HG03432 (cell line): ENCODE data around the gene SEC63.
"Not testable (repeated sequence)": the region's sequence is repeated elsewhere in the genome, so short reads cannot be mapped to it uniquely, and the experiment has no call there.

Experiments
- ATAC-seq: cut with Tn5 transposase; IDR thresholded peaks from one replicate; pipeline ENCODE4 v1.9.1; 2021; ENCODE audit warnings: mild to moderate bottlenecking, moderate library complexity; ENCODE audit not compliant: unreplicated experiment

SEC63 gene

DNA sequence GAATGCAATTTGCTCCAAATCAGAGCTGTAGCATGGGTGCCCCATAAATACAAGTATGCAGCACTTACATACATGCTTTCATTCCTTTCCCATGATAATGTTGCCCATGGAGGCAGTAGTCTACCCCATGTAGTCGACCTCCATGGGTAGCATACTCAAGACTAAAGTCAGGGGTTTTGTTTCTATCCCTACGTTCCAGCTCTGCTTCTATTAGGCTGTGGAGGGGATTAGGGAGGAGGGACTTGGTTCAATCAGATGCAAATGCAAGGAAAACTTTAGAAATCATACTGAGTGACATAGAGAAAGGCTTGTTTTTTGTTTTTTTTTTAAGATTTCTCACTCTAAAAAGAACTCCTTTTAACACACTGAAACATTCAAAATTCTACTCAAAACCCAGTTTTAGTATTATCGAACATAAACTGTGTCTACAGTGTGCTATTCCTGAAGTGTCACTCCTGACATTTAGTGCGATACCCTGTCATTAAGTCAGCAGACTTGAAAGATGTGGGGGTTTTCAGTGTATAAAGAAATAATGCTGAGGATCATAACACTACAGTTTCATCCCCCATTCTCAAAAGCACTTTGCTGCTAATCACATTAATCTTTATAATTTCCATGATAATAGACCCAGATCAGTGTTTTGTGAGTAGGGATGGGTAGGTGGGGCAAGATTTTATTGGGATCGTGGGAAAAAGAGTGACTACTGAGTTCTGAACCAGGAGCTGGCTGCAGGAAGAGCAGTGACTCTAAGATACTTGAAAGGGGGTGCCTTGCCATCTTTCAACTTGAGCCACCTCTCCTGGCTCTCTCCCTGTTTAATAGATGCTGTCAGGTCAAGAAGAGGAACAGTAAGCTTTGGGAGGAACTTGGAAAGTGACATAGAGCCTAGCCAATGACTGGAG lies 93.5 kb downstream of the SEC63 start:
- no peak for ATAC-seq

DNA sequence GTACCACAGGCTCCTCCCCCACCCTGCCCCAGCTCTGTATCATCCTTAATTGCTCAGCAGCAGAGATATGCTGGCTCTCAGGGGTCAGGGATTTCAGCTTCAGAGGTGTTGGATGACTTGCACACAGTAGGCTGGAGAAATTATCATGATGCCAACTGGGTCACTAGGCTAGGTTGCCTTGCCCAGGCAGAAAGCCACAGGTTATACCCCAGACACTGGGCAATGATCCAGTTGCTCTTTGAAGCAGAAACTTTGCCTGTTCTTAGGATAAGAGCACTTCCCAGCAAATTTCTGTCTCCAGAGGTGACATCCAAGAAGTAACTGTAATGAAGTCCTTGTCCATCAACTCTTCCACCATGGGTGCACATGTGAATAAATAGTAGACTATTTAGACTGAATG lies 95.6 kb downstream of the SEC63 start:
- no peak for ATAC-seq

DNA sequence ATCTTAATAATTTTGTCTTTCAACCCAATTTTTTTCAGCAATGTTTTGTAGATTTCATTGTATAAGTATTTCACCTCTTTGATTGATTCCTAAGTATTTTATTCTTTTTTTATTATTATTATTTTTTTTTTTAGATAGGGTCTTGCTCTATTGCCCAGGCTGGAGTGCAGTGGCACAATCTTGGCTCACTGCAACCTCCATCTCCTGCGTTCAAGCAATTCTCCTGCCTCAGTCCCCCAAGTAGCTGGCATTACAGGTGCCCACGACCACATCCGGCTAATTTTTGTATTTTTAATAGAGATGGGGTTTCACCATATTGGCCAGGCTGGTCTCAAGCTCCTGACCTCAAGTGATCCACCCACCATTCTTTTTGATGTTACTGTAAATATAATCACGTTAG lies 97.0 kb downstream of the SEC63 start:
- ATAC-seq, result not testable (repeated sequence)

DNA sequence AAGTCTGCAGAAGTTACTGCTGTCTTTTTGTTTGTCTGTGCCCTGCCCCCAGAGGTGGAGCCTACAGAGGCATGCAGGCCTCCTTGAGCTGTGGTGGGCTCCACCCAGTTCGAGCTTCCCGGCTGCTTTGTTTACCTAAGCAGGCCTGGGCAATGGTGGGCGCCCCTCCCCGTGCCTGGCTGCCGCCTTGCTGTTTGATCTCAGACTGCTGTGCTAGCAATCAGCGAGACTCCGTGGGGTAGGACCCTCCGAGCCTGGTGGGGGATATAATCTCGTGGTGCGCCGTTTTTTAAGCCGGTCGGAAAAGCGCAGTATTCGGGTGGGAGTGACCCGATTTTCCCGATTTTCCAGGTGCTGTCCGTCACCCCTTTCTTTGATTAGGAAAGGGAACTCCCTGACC lies 97.9 kb downstream of the SEC63 start:
- not testable (repeated sequence) for ATAC-seq

DNA sequence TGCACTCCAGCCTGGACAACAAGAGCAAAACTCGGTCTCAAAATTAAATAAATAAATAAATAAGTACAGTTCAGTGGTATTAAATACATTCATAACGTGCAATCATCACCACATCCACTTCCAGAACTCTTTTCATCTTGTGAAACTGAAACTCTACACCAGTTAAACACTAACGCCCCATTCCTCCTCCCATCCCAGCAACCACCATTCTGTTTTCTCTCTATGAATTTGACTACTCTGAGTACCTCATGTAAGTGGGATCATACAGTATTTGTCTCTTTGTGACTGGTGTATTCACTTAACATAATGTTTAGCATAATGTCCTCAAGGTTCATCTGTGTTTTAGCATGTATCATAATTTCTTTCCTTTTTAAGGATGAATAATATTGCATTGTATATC lies 104.8 kb downstream of the SEC63 start:
- ATAC-seq, result no peak

DNA sequence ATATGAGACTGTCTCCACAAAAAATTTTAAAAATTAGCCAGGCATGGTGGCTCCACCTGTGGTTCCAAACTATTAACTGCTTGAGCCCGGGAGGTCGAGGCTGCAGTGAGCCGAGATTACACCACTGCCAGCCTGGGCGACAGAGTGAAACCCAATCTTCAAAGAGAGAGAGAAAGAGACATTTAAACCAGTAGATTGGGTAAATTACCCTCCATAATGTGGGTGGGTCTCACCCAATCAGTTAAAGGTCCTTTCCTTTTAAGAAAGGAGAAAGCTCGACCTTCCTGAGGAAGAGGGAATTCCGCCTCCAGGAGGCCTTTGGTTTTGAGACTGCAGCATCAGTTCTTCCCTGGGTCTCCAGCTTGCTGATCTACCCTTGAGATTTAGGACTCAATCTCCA lies 108.7 kb downstream of the SEC63 start:
- no peak for ATAC-seq

DNA sequence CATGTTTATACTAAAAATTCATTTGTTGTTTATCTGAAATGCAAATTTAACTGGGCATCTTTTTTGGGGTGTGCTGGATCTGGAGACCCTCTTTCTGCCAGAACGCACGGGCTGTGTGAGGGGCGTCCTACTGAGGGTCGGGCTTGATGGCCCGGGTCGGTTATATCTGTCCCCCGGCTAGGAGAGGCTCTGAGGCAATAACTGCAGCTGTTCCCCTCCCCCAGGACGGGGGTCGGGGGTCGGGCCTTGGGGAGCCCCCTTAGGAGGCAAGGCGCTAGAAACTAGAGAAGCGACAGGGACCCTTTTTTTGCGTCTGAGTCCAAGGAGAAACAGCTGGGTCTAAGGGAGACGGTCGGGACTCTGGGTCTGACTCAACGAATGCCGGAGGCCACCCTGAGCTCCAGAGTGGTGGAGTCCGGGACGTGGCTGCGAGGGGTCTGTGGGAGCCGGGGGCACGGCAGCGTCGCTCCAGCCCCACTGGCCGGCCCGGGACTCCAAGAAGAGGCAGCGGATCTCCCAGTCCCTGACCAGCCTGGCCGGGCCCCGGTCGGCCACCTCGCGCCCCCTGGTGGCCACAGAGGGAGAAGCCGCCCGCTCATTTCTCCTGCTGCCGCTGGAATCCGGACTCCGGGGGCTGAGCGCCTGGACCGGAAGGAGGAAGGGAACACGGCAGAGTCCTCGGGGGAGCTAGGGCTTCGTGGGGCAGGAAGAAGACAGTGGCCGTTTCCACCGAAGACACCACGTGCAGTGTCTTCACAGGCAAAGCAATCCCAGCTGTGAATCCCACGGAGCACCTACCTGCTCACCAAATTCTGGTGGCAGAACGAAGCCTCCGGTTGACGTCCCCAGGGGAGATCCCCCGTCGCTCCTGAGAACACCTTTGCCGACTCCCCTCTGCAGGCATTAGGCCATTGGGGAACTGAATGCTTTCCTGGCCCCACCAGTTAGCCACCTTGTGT lies 109.9 kb downstream of the SEC63 start:
- peak; percentile 86 for ATAC-seq

DNA sequence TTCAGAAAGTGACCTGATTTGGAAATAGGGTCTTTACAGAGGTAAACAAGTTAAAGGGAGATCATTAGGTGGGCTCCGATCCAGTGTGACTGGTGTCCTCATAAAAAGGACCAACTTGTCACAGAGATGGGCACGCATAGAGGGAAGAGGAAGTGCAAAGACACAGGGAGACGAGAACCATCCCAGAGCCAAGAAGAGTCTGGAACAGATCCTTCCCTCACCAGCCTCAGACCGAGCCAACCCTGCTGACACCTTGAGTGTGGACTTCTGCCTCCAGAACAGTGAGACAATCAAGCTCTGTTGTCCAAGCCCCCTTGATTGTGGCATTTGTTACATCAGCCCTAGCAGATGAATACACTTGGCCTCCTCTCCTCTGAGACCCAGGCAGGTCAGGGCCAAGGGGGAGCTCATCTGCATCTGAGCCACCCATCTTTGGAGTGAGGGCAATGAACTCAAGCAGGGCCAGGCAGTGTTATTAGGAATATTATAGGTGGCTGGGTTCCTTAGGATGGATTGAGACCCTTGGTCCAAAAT lies 111.7 kb downstream of the SEC63 start:
- ATAC-seq, result no peak

DNA sequence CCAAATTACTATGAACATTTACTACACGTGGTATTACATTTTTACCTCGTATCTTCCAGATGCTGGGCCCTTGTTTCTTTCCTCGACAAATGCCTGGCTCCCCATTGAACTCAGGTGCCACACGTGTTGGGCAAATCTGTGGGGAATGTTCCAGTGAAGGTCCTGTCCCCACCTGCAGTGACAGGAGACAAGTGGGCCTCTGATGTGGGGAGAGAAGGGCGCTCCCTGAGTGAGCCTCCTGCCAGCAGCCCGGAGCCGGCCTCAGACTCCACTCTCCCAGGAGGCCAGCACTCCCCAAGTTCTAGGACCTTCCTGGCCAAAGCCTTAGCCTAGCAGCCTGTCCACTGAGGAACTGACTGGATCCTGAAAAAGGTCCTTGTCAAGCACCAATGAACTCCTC lies 112.2 kb downstream of the SEC63 start:
- ATAC-seq, result no peak

DNA sequence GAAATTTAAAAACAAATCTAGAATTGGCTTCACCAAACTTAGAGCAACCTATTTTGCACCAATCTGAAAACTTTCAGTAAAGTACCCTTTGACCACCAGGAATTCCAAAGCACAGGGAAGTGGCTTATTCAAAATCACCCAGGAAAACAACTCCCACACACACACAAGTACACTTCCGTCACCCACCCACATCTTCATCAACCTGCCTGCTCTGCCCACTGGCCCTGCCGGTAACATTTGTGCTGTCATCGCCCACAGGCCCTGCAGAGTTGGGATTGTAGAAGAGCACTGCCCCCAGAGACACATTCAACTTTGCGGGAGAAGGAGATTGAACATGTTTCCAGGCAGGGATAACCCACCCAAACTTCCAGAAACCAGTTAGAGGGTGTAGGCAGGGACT lies 114.6 kb downstream of the SEC63 start:
- ATAC-seq, result no peak

DNA sequence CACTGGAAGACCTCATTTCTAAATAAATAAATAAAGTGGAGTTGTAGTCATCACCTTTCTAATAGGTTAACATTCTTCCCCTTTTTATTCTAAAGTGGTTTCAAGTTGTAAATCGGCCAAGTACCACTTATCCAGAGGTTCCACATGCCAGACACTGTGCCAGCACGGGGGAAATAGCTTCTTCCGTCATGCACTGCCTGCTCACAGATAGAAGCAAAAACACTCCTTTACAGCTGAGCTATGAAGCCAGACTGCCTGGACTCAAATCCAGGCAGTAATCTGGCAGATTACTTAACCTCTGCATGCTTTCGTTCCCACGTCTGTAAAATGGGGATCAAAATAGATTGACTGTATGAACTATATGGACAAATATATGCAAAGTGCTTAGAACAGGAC lies 116.7 kb downstream of the SEC63 start:
- ATAC-seq, result no peak

DNA sequence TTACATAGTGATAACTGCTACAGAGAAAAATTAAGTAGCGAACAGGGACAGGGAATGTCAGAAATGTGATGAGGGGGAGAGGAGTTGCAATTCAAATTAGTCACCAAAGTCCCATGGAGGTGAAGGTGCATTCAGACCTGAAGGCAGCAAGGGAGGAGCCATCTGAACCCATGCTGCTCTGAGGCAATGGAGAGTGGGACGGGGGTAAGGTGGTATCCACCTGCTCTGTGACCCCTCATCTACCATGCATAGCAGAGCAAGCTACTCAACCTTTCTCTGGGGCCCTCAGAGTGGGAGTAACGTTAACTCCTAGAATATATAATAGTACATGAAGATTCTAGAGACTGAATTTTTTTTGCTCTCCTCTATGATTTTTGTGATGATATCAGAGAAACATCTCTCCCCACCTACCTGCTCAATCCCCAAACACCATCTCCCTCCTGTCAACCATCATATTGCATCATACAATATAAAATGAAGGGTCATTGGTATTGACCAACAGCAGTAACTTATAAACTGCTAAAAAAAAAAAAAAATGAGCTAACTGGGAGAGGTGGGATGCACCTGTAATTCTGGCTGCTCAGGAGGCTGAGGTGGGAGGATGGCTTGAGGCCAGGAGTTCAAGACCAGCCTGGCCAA lies 117.3 kb downstream of the SEC63 start:
- no peak for ATAC-seq

DNA sequence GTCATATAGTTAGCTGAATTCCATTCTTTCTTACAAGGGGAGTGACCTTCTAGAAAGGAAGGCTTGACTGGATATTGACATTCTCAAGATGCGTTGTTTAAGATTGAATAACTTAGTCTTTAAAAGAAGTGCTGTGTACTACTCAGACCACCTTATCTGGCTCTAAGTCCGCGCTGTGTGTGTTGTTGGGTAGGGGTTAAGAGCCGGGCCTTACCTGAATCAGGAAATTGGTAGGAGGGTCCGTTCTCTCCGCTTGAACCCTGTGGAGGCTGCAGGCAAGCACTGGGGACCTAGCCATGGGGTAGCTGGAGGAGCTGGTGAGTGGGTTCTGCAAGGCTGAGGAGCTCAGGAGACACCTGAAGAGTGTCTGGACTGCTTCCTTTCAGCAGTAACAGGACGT lies 124.9 kb downstream of the SEC63 start:
- ATAC-seq, result no peak

DNA sequence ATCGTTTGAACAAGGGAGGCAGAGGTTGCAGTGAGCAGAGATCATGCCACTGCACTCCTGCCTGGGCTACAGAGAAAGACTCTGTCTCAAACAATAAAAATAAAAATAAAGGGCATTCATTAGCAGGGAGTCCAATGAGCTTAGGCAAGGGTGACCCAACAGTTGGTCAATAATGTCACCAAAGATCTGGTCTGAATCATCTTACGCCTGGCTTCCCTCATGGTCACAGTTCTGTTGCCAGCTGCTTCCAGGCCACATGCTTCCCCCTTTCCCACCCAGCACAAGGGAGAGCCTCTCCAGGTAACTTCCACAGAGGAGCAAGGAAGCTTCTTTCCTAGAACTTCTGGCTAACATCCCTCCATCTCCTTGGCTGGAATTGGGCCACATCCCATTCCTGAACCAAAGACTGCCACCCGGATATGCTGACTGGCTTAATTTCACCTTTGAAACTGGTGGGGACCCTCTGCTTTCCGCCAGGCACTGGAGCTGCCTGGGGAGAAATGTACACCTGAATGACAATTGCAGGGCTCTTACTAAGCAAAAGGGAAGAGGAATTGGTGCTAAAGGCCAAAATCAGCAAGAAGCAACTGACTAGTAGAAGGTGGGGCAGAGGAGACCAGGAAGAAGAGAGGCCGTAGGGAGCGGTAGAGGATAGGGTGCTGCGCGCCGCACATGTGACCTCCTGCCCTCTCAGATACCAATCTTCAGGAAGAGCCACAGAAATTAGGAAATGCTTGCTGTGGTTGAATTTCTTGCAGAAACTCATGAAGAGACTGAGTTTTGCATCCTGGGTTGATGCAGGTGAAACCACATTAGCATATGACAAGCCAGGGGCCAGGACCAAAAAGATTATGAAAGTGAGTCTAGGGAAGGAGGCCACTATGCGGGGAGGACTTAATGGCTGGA lies 125.6 kb downstream of the SEC63 start:
- no peak for ATAC-seq

DNA sequence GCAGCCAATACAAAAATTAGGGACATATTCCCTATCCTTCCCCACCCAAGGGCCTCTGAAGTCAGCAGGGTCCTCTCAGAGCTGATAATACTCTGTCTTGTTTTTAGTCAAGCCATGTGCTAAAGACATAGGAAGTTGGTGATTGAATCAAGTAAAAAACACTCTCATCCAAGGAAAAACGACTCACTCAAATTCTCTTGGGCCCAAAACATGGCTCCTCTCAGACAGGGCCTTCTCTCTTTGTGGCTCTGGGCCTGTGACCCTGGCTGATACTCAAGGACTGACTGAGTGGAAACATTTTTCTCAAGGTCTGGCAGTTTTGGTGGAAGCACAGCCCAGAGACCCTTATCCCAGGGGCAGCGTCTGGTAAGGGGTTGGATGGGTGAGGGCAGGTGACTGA lies 127.9 kb downstream of the SEC63 start:
- ATAC-seq, result no peak

DNA sequence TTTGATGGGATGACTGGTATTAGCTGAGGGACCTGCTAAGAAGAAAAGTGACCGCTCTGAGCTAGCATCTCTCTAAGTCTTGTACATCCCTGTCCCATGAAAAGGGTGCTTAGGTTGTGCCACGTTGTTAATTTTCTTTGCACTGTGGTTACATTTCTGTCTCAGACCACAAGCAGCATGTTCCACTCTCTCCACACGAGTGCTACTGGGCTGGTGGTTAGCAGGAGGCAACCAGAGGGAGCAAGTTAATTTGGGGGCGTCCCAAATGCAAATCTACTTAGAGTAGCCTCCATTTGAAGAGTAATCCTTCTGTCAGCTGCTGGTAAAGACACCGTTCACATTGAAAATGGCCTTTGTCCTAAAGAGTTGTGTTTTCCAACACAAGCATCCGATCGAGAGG lies 130.5 kb downstream of the SEC63 start:
- ATAC-seq, result no peak

DNA sequence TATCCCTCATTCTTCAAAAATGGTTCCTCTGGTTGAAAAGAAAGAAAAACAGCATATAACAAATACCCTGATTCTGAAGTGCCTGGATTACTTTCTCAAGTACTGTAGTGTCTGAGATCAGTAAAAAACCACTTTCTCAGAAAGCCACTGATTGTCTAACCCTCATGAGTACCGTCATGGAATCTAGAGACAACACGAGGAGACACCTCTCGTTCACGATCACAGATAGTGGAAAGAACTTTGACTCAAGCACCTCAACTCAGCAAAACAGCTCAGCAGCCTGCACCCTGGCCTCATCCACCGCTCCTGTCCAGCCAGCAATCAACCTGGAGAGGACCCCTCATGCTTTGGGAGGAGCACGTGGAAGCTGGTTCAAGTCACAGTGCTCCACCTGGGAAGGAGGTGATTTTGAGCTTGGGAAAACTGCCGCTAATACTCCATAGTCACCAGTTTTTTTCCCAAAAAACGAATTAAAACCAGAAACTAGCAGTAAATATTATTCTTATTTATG lies 134.9 kb downstream of the SEC63 start:
- ATAC-seq, result no peak

DNA sequence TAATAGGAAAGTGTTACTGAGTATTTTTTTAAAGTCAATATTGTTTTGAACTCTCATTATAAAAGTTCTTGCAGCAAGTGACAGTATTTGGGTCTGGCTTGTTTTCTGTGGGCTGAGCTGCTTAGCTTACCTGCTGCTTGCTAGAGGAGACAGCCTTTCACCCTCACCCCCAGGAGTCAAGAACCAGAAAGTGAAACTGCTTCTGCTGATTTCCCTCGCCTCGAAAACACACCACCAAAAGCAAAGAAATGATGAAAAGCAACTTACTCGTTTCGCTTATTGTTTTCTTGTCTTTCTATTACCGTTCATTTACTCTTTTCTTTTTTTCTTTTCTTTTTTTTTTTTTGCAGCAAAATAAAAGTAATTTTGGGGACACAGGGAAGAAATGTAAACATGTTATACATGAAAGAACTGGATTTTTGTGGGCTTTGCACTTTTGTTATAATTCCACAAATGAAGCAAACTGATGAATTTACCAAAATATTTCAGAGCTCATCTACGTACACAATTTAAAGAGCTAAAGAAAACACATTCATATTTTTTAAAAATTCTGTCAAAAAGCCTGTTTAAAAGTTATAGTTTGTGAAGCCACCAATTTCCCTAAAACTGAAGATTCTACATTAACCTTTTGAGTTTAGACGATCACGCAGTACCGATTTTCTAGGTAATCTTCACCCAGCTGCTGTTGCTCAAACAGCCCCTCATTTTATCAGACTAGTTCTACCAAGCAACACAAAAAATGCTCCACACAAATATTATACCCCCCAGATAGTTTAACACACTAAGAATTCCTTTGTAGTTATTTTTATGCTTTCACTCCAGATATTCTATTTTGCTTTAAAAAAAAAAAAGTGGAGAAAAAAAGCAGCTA lies 135.6 kb downstream of the SEC63 start:
- ATAC-seq, result peak; percentile 66

DNA sequence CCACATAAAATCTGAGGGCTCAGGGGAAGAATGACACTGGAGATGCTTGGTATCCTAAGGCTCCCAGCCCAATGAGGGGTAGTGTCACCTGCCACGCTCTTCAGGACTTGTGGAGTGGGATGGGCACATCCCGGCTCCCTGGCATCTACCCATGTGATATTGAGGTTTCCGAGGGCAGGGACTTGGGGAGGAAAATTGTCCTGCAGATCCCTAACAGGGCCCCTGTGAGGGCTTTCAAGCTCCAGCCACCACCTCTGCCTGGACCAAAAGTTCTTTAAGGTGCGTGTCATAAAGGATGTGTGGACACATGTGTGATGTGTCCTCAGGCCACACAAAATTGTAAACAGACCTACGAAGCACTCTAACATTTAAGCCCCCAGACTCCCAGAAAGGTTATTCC lies 136.4 kb downstream of the SEC63 start:
- ATAC-seq, result no peak
